CD4-positive, alpha-beta T cell treated with Interleukin-1 beta for 1 hour (primary cell): ENCODE data around the gene HSPB6.
"Not testable (repeated sequence)": the region's sequence is repeated elsewhere in the genome, so short reads cannot be mapped to it uniquely, and the experiment has no call there.

Source experiments
- DNase-seq, 2 donors: peaks; one replicate each; pipeline ENCODE4 v3.0.0-alpha.2; 2020 to 2022

Gene HSPB6, protein sequence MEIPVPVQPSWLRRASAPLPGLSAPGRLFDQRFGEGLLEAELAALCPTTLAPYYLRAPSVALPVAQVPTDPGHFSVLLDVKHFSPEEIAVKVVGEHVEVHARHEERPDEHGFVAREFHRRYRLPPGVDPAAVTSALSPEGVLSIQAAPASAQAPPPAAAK

DNA sequence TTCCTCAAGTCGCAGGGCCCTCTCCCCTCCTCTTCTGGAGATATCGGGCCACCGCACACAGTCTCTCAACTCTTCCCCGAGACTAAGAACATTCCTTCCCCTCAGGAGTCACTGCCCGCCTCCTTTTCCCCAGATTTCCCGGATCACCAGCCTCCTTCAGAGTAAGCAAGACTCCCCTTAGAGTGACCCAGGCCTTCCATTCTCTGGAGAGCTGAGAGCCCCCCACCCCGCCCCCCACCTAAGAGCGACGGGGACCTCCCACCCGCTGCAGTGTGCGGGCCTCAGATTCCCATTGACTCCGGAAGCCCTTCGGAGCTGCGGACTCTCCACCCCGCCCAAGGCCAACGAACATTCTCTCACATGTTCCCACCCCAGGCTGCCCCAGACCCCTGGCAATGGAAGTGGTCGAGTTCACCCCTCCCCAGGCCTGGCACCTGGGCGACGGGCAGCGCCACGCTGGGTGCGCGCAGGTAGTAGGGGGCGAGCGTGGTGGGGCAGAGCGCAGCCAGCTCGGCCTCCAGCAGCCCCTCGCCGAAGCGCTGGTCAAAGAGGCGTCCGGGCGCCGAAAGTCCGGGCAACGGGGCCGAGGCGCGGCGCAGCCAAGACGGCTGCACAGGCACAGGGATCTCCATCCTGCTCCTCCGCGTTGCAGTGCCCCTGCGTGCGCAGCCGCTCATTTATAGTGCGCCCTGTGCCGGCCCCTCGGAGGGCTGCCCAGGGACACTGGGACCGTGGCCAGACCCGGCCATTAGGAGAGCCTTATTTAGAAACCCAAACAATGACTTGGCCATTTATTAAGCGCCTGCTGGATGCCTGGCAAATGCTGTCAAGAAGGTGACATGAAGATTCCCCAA is at the start of gene HSPB6:
TSS of gene HSPB6 (minus strand) at position 653 of the 854 bp plus-strand sequence. CDS start at position 632, 21 bp downstream.
- DNase-seq: no peak

DNA sequence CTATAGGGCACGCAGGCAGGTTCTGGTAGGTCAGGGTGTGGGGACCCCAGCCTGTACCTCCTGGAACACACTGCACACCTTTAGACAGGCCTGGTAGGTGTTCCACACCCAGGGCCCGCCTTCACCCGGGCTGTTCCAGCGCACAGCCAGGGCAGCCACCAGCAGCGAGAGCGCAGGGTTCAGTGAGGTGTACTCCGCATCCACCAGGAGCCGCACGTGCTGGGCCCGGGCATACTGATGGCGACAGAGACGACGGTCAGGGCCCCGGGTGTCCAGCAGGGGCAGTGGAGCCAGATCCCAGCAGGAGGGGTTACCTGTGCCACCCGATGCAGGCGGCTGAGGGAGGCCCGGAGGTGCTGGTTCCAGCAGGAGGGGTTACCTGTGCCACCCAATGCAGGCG is 49.8 kb upstream of the HSPB6 start:
- DNase-seq: no peak

DNA sequence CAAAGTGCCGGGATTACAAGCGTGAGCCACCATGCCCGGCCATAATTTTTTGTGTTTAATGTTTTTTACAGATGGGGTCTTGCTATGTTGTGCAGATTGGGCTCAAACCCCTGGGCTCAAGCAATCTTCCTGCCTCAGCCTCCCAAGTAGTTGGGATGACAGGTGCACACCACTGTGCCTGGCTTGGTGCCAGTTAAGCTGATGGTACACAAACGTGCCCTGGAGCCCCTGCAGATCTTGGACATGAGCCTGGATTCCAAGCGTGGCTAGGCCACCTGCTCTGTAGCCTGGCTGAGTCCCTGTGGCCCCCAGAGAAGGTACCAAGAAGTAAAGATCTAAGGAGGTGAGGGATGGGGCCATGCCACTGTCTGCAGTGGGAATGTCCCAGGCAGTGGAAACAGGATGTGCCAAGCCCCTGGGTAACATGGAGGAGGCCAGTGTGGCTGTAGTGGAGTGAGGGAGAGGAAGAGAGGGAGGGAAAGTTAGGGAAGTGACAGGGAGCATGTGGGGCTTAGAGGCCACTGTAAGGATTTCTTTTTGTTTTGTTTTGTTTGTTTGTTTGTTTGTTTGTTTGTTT is 48.8 kb upstream of the HSPB6 start:
- DNase-seq: no peak

DNA sequence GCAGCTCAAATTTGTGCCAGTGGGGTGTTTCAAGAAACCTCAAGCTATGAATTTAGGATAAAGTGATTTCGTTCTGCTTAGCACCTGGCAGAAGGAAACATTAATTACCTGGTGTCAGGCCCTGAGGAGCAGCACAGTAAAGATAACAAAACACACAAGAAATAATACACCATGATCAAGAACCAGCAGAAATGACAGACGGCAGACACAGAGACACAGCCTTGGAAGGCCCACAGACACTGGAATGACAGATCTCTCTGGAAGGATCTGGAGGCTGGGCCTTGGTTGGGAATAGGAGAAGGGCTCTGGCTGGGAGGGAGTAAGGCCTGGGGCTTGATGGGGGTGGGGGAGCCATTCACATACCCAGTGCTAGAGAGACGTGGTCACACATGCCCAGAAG is 45.0 kb upstream of the HSPB6 start:
- DNase-seq: no peak

DNA sequence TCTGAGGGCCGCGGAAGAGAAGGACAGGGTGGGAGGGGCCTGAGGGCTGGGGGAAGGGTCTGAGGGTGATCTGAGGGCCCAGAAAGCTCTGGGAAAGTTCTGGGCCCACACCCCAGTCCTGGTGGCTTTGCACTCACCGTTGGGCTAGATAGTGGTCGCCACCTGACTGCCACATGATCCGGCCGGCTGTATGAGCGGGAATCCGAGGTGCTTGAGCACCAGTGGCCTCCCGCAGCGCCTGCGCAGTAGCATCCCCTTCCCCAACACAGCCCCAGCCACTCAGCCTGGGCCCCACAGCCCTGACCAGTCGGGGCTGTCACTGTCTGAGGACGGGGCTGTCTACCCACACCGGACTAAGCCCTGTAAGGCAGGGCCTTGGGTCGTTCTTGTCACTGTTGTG is 40.8 kb upstream of the HSPB6 start:
- DNase-seq: no peak

DNA sequence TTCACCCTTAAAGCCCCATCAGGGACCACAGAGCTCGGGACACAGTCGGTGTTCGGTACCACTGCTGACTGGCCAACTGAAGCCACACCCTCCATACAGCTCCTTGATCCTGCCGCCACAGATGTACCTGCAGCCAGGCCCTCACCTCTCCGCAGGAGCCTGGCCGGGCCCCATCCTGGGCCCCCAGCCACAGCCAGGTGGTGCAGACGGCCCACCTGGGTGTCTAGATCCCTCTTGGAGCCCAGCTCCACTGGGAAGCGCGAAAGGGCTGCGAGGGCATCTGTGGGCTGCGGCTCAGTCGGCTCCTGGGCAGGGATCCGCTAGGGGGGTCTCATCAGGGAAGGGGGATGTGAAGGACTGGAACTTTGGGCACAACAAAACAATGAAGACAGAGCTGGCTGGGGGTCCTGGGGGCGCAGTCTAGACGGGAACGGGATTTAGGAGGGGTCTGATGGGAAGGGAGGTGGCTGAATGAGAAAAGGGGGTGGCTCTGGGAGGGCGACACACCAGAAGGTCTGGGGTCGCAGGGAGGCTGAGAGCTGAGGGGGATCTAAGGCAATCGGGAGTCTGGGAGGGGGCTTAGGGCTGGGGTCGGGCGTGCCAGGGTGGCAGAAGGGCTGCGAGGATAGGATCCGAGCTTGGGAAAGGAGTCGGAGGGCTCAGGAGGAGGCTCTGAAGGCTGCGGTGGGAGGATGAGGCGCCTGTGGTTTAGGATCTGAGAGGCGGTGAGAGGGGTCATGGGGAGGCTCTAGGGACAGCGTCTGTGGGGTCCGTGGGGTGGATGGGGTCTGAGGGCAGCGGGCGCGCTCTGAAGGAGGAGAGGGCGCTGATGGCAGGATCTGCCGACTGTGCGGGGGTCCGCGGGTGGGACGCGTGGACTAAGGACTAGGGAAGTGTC is 40.1 kb upstream of the HSPB6 start:
- no peak for DNase-seq

DNA sequence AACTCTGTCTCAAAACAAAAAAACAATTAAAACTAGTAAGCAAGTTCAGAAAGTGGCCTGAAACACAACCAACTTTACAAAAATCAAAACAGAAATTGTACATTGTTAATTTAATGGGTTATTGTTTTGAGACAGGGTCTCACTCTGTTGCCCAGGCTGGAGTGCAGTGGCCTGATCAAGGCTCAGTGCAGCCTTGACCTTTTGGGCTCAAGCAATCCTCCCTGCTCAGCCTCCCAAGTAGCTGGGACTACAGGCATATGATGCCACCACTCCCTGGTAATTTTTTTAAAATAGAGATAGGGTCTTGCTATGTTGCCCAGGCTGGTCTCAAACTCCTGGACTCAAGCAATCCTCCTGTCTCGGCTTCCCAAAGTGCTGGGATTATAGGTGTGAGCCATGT is 38.7 kb upstream of the HSPB6 start:
- not testable (repeated sequence) for DNase-seq

DNA sequence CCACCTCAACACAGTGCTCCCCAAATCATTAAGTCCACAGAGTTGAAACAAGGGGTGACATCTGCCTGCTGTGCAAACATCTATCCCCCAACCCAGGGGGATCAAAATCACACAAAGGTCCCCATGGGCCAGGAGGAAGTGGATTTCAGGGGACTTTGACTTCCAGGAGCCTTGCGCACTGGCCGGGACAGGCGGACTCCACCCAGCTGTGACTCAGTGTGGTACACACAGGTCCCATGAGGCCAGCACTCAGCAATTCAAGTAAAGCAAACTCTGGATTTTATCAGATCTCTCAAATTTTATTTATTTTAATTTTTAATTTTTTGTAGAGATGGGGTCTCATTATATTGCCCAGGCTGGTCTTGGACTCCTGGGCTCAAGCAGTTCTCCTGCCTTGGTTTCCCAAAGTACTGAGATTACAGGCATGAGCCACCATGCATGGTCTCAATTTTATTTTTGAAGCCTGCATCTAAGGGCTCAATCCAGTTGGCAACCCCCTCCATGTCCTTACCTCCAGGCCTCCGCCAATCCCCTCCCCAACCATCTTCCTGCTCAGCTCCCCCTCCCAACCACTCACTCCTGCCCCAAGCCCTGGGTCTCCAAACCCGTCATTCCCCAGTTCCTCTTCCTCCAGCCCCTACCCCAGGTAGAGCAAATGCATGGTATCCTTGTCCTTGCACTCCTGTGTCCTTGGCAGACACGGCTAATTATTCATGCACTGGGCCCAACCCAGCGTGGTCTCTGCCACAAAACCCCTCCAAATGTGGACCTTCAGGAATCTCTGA is 36.7 kb upstream of the HSPB6 start:
- no peak for DNase-seq

DNA sequence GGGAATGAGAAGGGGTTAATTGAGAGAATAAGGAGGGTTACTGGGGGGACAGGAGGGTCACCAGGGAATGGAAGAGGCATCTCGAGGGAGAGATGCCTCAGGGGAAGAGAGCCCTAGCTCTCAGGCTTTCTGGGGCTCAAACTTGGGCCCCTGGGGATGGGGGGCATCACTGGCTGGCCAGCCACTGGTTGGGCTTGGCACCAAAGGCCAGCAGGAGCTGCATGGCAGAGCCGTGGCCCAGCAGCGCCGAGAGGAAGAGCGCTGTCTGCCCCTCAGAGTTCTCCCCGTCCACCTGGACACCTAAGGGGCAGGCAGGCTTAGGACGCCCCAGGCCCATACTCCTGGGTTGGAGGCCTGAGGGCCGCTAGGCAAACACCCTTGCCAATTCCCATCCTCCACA is 36.1 kb upstream of the HSPB6 start:
- no peak for DNase-seq

DNA sequence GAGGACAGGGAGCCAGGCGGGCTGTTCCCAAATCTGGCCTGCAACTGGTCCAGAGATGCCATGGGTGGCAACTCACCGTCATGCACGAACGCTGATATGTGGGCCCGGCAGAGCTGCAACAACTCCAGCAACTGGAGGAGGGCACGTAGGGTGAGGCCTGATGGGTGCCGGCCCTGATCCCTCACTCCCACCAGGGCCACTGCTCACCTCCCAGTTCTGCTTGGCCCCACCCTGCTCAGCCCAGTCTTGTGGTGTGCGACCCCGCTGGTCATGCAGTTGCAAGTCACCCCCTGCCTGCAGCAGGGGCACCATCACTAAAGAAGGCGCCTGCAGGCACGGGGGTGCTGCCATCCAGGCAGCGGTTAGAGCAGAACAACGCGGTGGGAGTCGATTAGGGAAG is 35.5 kb upstream of the HSPB6 start:
- no peak for DNase-seq

DNA sequence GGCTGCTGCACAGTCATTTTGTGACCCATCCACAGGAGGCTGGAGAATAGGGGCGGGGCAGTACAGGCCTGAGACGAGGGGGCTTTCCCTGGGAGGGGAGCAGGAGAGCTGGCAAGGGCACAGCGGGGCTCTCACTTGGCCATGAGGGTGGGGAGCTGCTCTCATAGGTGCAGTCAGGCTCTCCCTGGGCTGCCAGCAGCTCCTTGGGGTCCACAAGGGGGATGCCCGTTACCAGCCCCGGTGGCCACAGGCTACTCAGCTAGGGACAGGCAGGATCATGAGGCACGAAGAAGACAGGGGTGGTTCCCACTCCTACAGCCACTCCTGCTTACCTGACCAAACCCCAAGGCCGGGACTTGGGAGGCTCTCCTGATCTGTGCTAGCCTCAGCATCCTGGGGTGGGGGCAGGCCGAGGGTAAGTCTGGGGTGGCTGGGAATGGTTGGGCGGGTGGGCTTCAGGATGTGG is 35.0 kb upstream of the HSPB6 start:
- no peak for DNase-seq

DNA sequence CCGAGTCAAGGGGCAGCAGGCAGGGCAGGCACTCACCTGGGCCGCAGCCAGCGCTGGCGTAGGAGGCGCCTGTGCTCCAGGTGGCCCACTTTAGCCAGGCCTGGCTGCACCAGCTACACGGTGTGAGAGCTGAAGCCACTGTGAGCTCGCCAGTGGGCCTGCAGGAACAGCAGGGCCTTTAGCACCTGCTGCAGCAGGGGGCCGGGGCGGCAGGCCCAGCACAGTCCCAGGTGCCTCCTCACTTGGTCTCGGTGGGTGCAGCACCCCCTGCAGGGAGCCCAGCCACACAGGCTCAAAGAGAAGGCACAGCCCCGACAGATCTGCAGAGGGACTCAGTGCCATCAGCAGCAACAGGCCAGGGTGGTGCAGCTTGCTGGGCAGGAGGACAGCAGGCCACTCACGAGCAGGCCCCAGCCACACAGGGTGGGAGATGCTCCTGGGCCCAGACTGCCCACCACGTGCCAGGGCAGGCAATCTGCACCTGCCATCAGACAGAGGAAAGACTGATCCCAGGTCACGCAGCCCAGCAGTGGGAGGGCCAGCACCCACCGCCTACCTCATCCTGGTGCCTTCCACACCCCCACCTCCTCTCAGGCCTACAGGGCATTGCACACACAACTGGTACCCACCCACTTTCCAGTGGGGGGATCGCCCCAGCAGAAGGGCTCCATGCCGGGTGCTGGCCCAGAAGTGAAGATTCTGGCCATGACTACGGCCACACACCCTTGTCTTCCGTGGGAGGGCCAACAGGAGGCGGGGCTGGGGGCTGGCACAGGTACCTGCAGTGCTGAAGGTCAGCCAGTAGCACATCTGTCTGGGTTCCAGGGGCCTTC is 34.4 kb upstream of the HSPB6 start:
- DNase-seq: no peak

DNA sequence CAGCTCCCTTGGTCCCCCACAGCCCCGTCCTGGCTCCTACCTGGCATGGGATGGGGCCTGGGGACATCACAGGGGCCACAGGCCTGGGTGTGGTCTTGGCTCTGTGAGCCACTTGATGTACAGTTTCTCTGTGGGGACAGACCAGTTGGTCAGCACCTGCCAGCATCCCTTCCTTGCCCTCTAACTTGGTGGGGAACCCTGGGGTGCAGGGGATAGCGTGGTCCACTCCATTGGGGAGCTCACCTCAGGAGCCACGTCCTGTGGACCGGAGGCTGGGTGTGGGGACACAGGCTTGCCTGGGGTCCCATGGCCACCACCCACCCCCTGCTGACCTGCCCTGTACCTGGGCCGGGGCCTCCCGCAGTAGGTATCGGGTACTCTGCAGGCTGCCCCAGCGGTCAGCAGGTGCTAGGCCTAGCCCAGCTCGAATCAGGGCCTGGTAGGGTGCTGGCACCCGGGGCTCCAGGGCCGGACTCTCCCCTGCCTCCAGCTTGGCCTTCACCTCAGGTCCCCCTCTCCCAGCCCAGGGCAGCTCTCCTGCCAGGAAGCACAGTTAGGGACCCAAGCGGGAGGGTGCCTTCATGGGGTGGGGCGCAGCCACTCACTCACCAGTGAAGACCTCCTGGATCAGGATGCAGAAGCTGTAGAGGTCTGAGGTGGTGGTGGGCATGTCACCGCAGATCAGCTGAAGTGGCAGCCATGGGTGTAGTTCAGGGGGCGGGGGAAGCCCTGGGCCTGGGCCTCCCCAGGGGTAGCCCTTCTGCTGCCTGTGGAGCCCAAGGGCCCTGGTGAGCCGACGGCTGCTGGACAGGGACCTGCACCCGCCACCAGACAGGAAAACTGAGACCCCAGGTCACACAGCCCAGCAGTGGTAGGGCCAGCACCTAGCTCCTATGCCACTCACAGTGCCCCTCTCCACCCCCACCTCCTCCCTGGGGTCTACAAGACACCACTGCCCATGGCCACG is 33.4 kb upstream of the HSPB6 start:
- DNase-seq: no peak

DNA sequence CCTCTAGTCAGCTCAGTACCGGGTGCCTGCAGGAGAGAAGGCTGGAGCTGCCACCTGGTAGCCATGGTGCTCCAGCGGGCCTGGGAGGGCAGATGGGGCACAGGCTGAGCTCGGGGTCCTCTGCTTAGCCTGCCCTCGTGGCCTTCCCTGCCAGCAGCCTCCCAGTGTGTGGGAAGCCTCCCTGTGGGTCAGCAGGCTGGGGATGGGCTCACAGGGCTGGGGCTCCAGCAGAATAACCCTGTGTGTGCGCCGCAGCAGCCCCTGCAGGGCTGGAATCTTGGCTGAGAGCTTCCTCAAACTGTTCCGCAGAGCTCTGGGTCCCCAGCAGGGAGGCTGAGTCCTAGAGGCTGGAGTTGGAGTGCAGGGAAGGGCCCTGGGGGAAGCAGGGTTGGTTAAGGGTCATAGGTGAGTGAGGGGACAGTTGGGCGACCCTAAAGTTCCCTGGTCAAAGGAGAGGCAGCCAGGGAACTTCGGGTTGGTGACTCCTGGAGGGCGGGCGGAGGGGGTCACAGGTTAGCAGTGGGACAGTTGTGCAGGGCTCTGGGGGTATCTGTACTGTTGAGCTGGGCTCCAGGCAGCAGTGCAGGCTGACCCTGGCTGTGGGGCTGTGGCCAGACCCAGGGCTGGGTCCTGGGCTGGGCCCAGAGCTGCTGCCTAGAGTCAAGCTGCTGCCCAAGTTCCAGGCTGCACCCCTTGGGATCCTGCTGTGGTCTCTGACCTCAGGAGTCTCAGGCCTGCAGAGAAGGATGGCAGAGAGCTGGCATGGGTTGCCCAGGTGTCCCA is 32.6 kb upstream of the HSPB6 start:
- DNase-seq: no peak

DNA sequence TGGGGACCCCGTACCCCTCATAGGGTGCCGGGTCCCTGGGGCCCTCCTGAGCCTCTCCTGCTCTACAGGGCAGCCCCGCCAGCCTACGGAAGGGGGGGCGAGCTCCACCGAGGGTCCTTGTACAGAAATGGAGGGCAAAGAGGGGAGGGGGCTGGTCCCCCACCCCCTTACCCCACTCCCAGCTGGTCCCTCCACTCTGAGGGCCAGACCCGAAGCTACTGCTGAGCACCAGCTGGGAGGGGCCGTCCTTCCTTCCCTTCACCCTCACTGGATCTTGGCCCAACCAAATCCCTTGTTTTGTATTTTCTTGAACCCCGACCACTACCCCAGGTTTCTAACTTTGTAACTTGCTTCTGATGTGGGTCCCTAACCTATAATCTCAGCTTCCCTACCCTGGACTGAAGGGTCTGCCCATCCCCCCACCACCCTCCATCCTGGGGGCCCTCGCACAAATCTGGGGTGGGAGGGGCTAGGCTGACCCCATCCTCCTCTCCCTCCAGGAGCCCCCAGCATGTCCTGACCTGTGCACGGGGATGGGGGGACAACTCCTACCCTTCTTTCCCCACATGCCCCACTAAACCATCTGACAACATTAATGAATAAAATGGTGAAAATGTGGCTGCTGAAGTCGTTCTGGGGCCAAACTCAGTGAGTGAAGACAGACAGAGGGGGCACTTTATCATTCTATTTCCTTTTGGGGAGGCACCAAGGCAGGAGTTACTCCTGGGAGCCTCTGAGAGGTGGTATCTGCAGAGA is 31.6 kb upstream of the HSPB6 start:
- no peak for DNase-seq

DNA sequence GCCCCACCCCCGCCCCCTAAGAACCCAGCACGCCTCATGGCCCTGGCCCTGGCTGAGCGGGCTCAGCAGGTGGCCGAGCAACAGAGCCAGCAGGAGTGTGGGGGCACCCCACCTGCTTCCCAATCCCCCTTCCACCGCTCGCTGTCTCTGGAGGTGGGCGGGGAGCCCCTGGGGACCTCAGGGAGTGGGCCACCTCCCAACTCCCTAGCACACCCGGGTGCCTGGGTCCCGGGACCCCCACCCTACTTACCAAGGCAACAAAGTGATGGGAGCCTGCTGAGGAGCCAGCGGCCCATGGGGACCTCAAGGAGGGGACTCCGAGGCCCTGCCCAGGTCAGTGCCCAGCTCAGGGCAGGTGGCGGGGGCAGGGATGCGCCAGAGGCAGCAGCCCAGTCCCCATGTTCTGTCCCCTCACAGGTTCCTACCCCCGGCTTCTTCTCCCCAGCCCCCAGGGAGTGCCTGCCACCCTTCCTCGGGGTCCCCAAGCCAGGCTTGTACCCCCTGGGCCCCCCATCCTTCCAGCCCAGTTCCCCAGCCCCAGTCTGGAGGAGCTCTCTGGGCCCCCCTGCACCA is 30.5 kb upstream of the HSPB6 start:
- no peak for DNase-seq

DNA sequence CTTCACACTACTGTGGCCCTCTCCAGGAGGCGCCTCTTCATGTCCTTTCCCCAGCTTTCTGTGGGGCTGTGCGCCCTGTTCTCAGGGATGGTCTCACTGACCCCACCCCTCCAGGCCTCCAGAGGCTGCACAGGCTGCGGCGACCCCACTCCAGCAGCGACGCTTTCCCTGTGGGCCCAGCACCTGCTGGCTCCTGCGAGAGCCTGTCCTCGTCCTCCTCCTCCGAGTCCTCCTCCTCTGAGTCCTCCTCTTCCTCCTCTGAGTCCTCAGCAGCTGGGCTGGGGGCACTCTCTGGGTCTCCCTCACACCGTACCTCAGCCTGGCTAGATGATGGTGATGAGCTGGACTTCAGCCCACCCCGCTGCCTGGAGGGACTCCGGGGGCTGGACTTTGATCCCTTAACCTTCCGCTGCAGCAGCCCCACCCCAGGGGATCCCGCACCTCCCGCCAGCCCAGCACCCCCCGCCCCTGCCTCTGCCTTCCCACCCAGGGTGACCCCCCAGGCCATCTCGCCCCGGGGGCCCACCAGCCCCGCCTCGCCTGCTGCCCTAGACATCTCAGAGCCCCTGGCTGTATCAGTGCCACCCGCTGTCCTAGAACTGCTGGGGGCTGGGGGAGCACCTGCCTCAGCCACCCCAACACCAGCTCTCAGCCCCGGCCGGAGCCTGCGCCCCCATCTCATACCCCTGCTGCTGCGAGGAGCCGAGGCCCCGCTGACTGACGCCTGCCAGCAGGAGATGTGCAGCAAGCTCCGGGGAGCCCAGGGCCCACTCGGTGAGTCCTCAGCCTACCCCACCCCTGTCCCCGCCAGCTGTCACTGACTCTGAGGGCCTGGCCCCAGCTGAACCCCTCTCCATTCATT is 29.7 kb upstream of the HSPB6 start:
- DNase-seq: no peak
